ENCODE measurements around the gene ZFYVE28. TPM values are rescaled to one million over a fixed set of nuclear protein-coding genes. Genes with fewer than 3 reads are reported as not detected.

The ZFYVE28 gene
- total and polyA plus RNA-seq, 10 of the 15 experiments (the other 5 are each of a cell fraction or from before 2014, with no cell fraction given): 0.06 to 1.9 (median 0.22) TPM; not detected in 1

DNA sequence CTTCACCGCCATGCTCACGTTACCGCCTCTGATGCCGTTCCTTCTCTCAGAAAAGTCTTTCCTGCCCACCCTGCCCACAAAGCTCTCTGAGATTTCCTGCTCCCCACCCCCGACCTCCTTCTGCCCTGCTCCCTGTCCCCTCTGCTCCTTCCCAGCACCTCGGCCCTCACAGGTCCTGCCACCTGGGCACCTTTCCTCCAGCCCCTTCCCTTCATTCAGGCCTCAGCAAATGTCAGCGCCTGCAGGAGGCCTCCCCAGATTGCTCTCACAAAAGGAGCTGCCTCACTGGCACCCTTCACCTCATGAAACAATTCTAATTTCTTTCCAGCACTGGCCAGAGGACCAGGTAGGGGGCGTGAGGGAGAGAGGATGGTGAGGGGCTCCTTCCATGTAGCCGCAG lies 122.9 kb downstream of the ZFYVE28 start:
- ChIA-PET SMC1A (ENCODE audit: uncharacterized antibody, unreplicated experiment) (no interaction called here), CTCF (no interaction called here), RAD21 (ENCODE audit: unreplicated experiment) (no interaction called here), POLR2A (no interaction called here)
- WGBS (ENCODE audit: insufficient coverage, insufficient replicate concordance, low lambda C conversion rate, missing lambda C conversion rate): 45% methylated on average over 8 of the region's 9 CpGs
- H3K79me2 ChIP-seq (ENCODE audit: control insufficient read depth, insufficient read depth, low read length): no peaks in the 10 kb centered on the region
- in situ Hi-C loops (cut with MboI) (no loop called here), intact Hi-C loops (cut with micrococcal nuclease; ENCODE audit: unreplicated experiment) (no loop called here)
- H3K4me3 ChIP-seq: no peak overlapping the region
- no peak overlapping the region for H3K9ac ChIP-seq (ENCODE audit: control insufficient read depth, insufficient read depth, low read length)
- BruUV-seq (replicated peaks): no TSS peak
- peaks cover 0 to 1% of the 10 kb centered on the region in 2 experiments; a peak in 2 of 4 replicates for H3K27me3 ChIP-seq (replicated peaks in 1 of 2; ENCODE audit: control insufficient read depth in 2 of 2, insufficient read depth in 2 of 2, low read length in 1 of 2)
- H3K9me3 ChIP-seq (replicated peaks; ENCODE audit: control insufficient read depth, insufficient read depth, low read length): no peaks in the 10 kb centered on the region
- H4K20me1 ChIP-seq (ENCODE audit: control insufficient read depth, insufficient read depth): no peaks in the 10 kb centered on the region
- H2AFZ ChIP-seq (ENCODE audit: control insufficient read depth, low read depth, low read length): no peak overlapping the region
- H3K27ac ChIP-seq (ENCODE audit: control insufficient read depth, insufficient read depth): no peak overlapping the region
- no peak for ATAC-seq
- no peak for DNase-seq (ENCODE audit: low read depth, low spot score)
- peaks cover 4% of the 10 kb centered on the region; the same call in 1 of the 2 replicates for H3K4me1 ChIP-seq (ENCODE audit: control insufficient read depth, insufficient read depth, low read length)
- TF ChIP-seq GATAD2B (conservative IDR thresholded peaks at IDR 0.05; ENCODE audit: low read depth) (no peak), ZSCAN29 (IDR thresholded peaks at IDR 0.05) (no peak), CEBPB (IDR thresholded peaks at IDR 0.05; ENCODE audit: borderline replicate concordance in 1 of 2, low read depth in 2 of 2, low read length in 2 of 2) (no peak), EZH2 (IDR thresholded peaks at IDR 0.05; ENCODE audit: borderline replicate concordance, control insufficient read depth, low read depth, low read length) (no peak), BMI1 (IDR thresholded peaks at IDR 0.05; ENCODE audit: borderline replicate concordance) (no peak), ZNF274 (IDR thresholded peaks at IDR 0.05; ENCODE audit: insufficient read depth, insufficient read length) (no peak), TCF3 (IDR thresholded peaks at IDR 0.05; ENCODE audit: borderline replicate concordance, insufficient read depth, low read depth, low read length) (no peak)
- TF ChIP-seq, protein P1, sequence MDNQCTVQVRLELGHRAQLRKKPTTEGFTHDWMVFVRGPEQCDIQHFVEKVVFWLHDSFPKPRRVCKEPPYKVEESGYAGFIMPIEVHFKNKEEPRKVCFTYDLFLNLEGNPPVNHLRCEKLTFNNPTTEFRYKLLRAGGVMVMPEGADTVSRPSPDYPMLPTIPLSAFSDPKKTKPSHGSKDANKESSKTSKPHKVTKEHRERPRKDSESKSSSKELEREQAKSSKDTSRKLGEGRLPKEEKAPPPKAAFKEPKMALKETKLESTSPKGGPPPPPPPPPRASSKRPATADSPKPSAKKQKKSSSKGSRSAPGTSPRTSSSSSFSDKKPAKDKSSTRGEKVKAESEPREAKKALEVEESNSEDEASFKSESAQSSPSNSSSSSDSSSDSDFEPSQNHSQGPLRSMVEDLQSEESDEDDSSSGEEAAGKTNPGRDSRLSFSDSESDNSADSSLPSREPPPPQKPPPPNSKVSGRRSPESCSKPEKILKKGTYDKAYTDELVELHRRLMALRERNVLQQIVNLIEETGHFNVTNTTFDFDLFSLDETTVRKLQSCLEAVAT (IDR thresholded peaks at IDR 0.05): no peak
- TF ChIP-seq, protein P2, sequence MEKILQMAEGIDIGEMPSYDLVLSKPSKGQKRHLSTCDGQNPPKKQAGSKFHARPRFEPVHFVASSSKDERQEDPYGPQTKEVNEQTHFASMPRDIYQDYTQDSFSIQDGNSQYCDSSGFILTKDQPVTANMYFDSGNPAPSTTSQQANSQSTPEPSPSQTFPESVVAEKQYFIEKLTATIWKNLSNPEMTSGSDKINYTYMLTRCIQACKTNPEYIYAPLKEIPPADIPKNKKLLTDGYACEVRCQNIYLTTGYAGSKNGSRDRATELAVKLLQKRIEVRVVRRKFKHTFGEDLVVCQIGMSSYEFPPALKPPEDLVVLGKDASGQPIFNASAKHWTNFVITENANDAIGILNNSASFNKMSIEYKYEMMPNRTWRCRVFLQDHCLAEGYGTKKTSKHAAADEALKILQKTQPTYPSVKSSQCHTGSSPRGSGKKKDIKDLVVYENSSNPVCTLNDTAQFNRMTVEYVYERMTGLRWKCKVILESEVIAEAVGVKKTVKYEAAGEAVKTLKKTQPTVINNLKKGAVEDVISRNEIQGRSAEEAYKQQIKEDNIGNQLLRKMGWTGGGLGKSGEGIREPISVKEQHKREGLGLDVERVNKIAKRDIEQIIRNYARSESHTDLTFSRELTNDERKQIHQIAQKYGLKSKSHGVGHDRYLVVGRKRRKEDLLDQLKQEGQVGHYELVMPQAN (conservative IDR thresholded peaks at IDR 0.05): no peak
- no peak for FAIRE-seq
- H3K36me3 ChIP-seq (ENCODE audit: control insufficient read depth in 2 of 2, insufficient read depth in 2 of 2, low read length in 1 of 2): no peaks in the 10 kb centered on the region
- H3K4me2 ChIP-seq (ENCODE audit: control insufficient read depth, insufficient read depth): no peak overlapping the region

Measured in GM12878 (cell line).